Parathyroid adenoma (tissue), 2 donors: ENCODE measurements around the gene LAGE3.
A peak's percentile ranks its signal among the peaks of the same experiment; 100 is the strongest.

Experiments used
- H2AFZ ChIP-seq: fragments of 300-600 bp; sonication (generic); one replicate; pipeline ENCODE4 v1.7.0; 2017; ENCODE audit warnings: antibody characterized with exemption, mild to moderate bottlenecking
- H3K27ac ChIP-seq: fragments of 300-600 bp; sonication (generic); one replicate; pipeline ENCODE4 v1.7.0; 2017
- H3K27me3 ChIP-seq: fragments of 300-600 bp; sonication (generic); one replicate; pipeline ENCODE4 v1.7.0; 2017; ENCODE audit warnings: low read length; ENCODE audit not compliant: control insufficient read depth, insufficient read depth
- H3K36me3 ChIP-seq: fragments of 300-600 bp; sonication (generic); one replicate; pipeline ENCODE4 v1.7.0; 2017; ENCODE audit warnings: low read length; ENCODE audit not compliant: control insufficient read depth, insufficient read depth
- H3K4me1 ChIP-seq: fragments of 300-600 bp; sonication (generic); one replicate; pipeline ENCODE4 v1.7.0; 2017; ENCODE audit warnings: control low read depth
- H3K4me2 ChIP-seq: fragments of 300-600 bp; sonication (generic); one replicate; pipeline ENCODE4 v1.7.0; 2017; ENCODE audit warnings: low read length
- H3K4me3 ChIP-seq: fragments of 300-600 bp; sonication (generic); one replicate; pipeline ENCODE4 v1.7.0; 2017; ENCODE audit warnings: low read depth, low read length
- H3K79me2 ChIP-seq: fragments of 300-600 bp; sonication (generic); one replicate; pipeline ENCODE4 v1.7.0; 2017; ENCODE audit warnings: control low read depth
- H3K9ac ChIP-seq: fragments of 300-600 bp; sonication (generic); one replicate; pipeline ENCODE4 v1.7.0; 2017; ENCODE audit warnings: mild to moderate bottlenecking
- H3K9me3 ChIP-seq: fragments of 300-600 bp; sonication (generic); one replicate; pipeline ENCODE4 v1.7.0; 2017; ENCODE audit warnings: low read length; ENCODE audit not compliant: control insufficient read depth
- TF ChIP-seq, protein P1 (sequence below): fragments of 300-600 bp; sonication (generic); IDR thresholded peaks from one replicate; pipeline ENCODE4 v1.7.0; 2017; ENCODE audit warnings: antibody characterized with exemption, mild to moderate bottlenecking
- donor health status: primary hyperparathyroidism.

LAGE3 gene

DNA sequence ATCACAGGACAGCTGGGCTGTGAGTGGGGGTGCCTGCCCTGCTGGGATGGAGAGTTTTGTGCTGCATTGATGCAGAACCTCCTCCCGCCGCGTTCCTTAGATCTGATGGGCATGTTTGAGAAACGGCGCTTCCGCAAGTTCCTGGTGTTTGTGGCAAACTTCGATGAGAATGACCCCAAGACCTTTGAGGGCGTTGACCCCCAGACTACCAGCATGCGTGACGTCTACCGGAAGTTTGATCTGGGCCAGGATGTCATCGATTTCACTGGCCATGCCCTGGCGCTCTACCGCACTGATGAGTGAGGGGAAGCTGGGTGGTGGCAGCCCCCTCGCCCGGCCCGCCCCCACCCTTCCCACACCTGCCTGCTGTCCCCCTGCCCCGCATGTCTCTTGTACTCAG, 39.2 kb downstream of the LAGE3 start:
- H3K36me3 ChIP-seq: no peaks in the 10 kb centered on the region
- peaks cover 6% of the 10 kb centered on the region for H3K79me2 ChIP-seq
- no peaks in the 10 kb centered on the region for H3K27me3 ChIP-seq
- H3K27ac ChIP-seq: no peak overlapping the region
- H3K4me1 ChIP-seq: peaks cover 3% of the 10 kb centered on the region
- H3K4me2 ChIP-seq: no peak overlapping the region
- TF ChIP-seq, protein P1, sequence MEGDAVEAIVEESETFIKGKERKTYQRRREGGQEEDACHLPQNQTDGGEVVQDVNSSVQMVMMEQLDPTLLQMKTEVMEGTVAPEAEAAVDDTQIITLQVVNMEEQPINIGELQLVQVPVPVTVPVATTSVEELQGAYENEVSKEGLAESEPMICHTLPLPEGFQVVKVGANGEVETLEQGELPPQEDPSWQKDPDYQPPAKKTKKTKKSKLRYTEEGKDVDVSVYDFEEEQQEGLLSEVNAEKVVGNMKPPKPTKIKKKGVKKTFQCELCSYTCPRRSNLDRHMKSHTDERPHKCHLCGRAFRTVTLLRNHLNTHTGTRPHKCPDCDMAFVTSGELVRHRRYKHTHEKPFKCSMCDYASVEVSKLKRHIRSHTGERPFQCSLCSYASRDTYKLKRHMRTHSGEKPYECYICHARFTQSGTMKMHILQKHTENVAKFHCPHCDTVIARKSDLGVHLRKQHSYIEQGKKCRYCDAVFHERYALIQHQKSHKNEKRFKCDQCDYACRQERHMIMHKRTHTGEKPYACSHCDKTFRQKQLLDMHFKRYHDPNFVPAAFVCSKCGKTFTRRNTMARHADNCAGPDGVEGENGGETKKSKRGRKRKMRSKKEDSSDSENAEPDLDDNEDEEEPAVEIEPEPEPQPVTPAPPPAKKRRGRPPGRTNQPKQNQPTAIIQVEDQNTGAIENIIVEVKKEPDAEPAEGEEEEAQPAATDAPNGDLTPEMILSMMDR: no peak
- no peak overlapping the region for H3K4me3 ChIP-seq
- H3K9me3 ChIP-seq: no peaks in the 10 kb centered on the region
- no peak overlapping the region for H2AFZ ChIP-seq
- H3K9ac ChIP-seq: no peak overlapping the region

GRCh38 chrX:154437971-154438893, 40.8 kb downstream of the LAGE3 start:
- peak overlapping the region; percentile 46 for H3K4me3 ChIP-seq
- no peaks in the 10 kb centered on the region for H3K4me1 ChIP-seq
- H3K27me3 ChIP-seq: no peaks in the 10 kb centered on the region
- peak overlapping the region; percentile 47 for H3K4me2 ChIP-seq
- H3K79me2 ChIP-seq: peaks cover 6% of the 10 kb centered on the region
- H3K9ac ChIP-seq: no peak overlapping the region
- no peaks in the 10 kb centered on the region for H3K9me3 ChIP-seq
- no peak overlapping the region for H2AFZ ChIP-seq
- H3K36me3 ChIP-seq: no peaks in the 10 kb centered on the region
- no peak overlapping the region for H3K27ac ChIP-seq
- TF ChIP-seq, protein P1: no peak

- H3K36me3 ChIP-seq: no peaks in the 10 kb centered on the region
Observed at GRCh38 chrX:154436983-154437752, 41.9 kb downstream of the LAGE3 start, which contains the start of gene GDI1. Gene GDI1 (plus strand): TSS chrX:154437154. CDS start chrX:154437255, 101 bp downstream.

DNA sequence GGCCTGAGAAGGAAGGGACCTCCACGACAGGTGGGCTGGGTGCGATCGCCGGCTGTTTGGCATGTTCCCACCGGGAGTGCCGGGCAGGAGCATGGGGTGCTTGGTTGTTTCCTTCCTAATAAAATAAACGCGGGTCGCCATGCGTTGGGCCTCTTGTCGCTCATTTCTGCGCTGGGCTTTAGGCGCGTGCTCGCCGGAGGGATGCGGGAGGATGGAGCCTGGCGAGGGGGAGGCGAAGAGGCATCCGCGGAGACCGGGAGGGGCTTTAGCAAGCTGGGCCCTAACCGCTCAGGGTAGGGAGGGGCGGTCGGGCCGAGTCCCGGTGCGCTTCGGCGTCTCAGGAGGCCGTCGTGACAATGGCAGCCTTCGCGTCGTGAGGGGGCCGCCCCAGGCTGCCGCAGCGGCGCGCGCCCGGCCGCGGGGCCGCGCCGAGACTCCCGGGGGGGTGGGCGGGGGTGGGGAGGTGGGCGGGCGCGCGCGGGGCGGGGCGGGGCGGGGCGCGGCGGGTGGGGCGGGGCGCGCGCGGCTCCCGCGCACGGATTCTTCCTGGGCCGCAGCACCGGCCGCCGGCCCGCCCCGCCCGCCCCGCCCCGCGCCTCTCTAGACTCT, 42.6 kb downstream of the LAGE3 start:
- H3K4me1 ChIP-seq: no peaks in the 10 kb centered on the region
- no peak overlapping the region for H3K27ac ChIP-seq
- peaks cover 6% of the 10 kb centered on the region for H3K79me2 ChIP-seq
- no peak overlapping the region for H3K4me2 ChIP-seq
- H3K4me3 ChIP-seq: no peak overlapping the region
- no peak overlapping the region for H2AFZ ChIP-seq
- no peak overlapping the region for H3K9ac ChIP-seq
- no peaks in the 10 kb centered on the region for H3K36me3 ChIP-seq
- H3K9me3 ChIP-seq: no peaks in the 10 kb centered on the region
- H3K27me3 ChIP-seq: no peaks in the 10 kb centered on the region
- TF ChIP-seq, protein P1: no peak

More at GRCh38 chrX:154436983-154437752, 41.9 kb downstream of the LAGE3 start, which contains the start of gene GDI1:
- H3K9ac ChIP-seq: no peak within 1 kb of the TSS
- no peak within 1 kb of the TSS for H3K27ac ChIP-seq
- H3K27me3 ChIP-seq: no peaks in the 10 kb centered on the region
- peak within 1 kb of the TSS; percentile 53 for H2AFZ ChIP-seq
- peak within 1 kb of the TSS; percentile 50 for H3K4me3 ChIP-seq
- no peaks in the 10 kb centered on the region for H3K9me3 ChIP-seq
- H3K79me2 ChIP-seq: peaks cover 6% of the 10 kb centered on the region
- H3K4me2 ChIP-seq: peak within 1 kb of the TSS; percentile 47
- no peaks in the 10 kb centered on the region for H3K4me1 ChIP-seq
- TF ChIP-seq, protein P1: no peak
